Breast epithelium (tissue), 4 donors: ENCODE results near the gene TSPO. TPM values are rescaled to one million over a fixed set of nuclear protein-coding genes. Genes with fewer than 3 reads are reported as not detected.
"Not testable (repeated sequence)": the region's sequence is repeated elsewhere in the genome, so short reads cannot be mapped to it uniquely, and the experiment has no call there.

Source experiments
- DNase-seq, 2 donors: peaks; one replicate each; pipeline ENCODE4 v3.0.0-alpha.2; 2019; ENCODE audit warnings: low spot score in 2 of 2
- H3K27ac ChIP-seq, 2 donors: fragments of 200-600 bp; sonication (generic) in 1 of 2; one replicate each; pipeline ENCODE4 v1.5.1; 2016 to 2019; ENCODE audit warnings: mild to moderate bottlenecking in 1 of 2
- H3K27me3 ChIP-seq, 2 donors: fragments of 200-600 bp; sonication (generic) in 1 of 2; one replicate each; pipeline versions ENCODE4 v1.5.1 to v1.6.0; 2017 to 2019; ENCODE audit warnings: control low read depth in 1 of 2, mild to moderate bottlenecking in 1 of 2
- H3K36me3 ChIP-seq: fragments of 200-600 bp; one replicate; pipeline ENCODE4 v1.5.1; 2019
- H3K4me1 ChIP-seq, 2 donors: fragments of 200-600 bp; sonication (generic); one replicate each; pipeline ENCODE4 v1.5.1; 2016 to 2019; ENCODE audit warnings: control low read depth in 1 of 2
- H3K4me3 ChIP-seq, 3 donors: fragments of 200-600 bp; sonication (generic); 1 replicate in 2 of 3; 2 replicates in 1 of 3; pipeline ENCODE4 v1.5.1; 2016 to 2019; ENCODE audit warnings: mild to moderate bottlenecking in 3 of 3, moderate library complexity in 2 of 3
- H3K9me3 ChIP-seq, 2 donors: fragments of 200-600 bp; sonication (generic) in 1 of 2; one replicate each; pipeline ENCODE4 v1.5.1; 2016 to 2019; ENCODE audit warnings: control low read depth in 1 of 2
- POLR2A ChIP-seq: fragments of 450-650 bp; IDR thresholded peaks from one replicate; pipeline ENCODE4 v1.6.1; 2016; ENCODE audit warnings: antibody characterized with exemption, mild to moderate bottlenecking, moderate library complexity
- POLR2AphosphoS5 ChIP-seq, 3 donors: sonication (generic); formaldehyde crosslinking; IDR thresholded peaks; one replicate each; pipeline ENCODE4 v1.6.1; 2017; ENCODE audit warnings: antibody characterized with exemption in 3 of 3
- intact Hi-C: fragments of 100-400 bp; cut with DNase I; formaldehyde crosslinking; loops from one replicate; pipeline ENCODE4 v1.15.1; 2023; ENCODE audit warnings: low total_unique reads
- total RNA-seq, 3 donors: library from RNA; depleted of rRNA; stranded (reverse); fragments of >200 nt; gene quantifications; one replicate each; pipeline ENCODE4 v1.1.0, GENCODE V29; 2016
- TF ChIP-seq, protein P1 (sequence below), 3 donors: fragments of 450-650 bp; IDR thresholded peaks; one replicate each; pipeline ENCODE4 v1.5.1; 2016 to 2017; ENCODE audit warnings: antibody characterized with exemption in 3 of 3, mild to moderate bottlenecking in 3 of 3, moderate library complexity in 3 of 3

The TSPO gene
- total RNA-seq, 3 donors from 2014 or later = 250 to 468 (median 284) TPM

DNA sequence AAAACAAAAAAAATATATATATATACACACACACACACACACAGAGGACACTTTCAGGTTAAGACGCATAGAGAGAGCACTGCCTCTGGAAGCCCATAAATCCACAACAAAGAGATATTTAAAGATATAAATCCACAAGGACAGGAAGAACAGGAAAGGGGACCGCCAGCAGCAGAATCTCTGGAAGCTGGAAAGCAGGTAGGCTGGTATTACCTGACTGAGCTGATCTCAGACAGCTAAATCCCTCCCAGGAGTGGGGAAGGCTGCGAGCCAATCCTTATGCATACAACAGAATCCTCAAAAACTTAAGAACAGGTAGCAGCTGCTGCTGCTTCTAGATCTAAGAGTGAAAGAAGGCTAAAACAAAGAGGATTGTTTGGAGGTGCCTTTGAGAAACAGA lies 6.4 kb upstream of the TSPO start:
- Histone ChIP-seq H3K27ac (peak overlapping the region; percentile 54 to 58), H3K9me3 (no peaks in the 10 kb centered on the region), H3K27me3 (no peaks in the 10 kb centered on the region), H3K4me3 (no peak overlapping the region), H3K4me1 (peaks cover 0 to 8% of the 10 kb centered on the region in 2 donors), H3K36me3 (no peaks in the 10 kb centered on the region)
- TF ChIP-seq, protein P1, sequence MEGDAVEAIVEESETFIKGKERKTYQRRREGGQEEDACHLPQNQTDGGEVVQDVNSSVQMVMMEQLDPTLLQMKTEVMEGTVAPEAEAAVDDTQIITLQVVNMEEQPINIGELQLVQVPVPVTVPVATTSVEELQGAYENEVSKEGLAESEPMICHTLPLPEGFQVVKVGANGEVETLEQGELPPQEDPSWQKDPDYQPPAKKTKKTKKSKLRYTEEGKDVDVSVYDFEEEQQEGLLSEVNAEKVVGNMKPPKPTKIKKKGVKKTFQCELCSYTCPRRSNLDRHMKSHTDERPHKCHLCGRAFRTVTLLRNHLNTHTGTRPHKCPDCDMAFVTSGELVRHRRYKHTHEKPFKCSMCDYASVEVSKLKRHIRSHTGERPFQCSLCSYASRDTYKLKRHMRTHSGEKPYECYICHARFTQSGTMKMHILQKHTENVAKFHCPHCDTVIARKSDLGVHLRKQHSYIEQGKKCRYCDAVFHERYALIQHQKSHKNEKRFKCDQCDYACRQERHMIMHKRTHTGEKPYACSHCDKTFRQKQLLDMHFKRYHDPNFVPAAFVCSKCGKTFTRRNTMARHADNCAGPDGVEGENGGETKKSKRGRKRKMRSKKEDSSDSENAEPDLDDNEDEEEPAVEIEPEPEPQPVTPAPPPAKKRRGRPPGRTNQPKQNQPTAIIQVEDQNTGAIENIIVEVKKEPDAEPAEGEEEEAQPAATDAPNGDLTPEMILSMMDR (IDR thresholded peaks at IDR 0.05) = no peak
- TF ChIP-seq POLR2AphosphoS5 (IDR thresholded peaks at IDR 0.05) = peak in 1 of 3 donors; percentile 20
- DNase-seq = peak; percentile 51 to 70
- intact Hi-C loops = no loop called here

- H3K27me3 ChIP-seq, H3K36me3 ChIP-seq, H3K4me3 ChIP-seq, H3K4me1 ChIP-seq, H3K9me3 ChIP-seq, DNase-seq, intact Hi-C loops: not testable (repeated sequence)
- H3K27ac ChIP-seq = peak overlapping the region; percentile 54 to 58
Observed at GRCh38 chr22:43145371-43145770, 6.0 kb upstream of the TSPO start.

DNA sequence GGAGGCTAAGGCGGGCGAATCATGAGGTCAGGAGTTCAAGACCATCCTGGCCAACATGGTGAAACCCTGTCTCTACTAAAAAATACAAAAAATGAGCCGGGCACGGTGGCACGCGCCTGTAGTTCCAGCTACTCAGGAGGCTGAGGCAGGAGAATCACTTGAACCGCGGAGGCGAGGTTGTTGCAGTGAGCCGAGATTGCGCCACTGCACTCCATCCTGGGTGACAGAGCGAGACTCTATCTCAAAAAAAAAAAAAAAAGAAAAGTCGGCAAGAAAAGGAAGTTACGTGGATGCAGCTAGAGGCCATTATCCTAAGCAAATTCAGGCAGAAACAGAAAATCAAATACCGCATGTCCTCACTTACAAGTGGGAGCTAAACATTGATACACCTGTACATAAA lies 5.0 kb upstream of the TSPO start:
- H3K9me3 ChIP-seq, DNase-seq, H3K36me3 ChIP-seq, H3K4me3 ChIP-seq, H3K27ac ChIP-seq, H3K4me1 ChIP-seq, intact Hi-C loops, H3K27me3 ChIP-seq: not testable (repeated sequence)

- no peaks in the 10 kb centered on the region for H3K36me3 ChIP-seq
- H3K27ac ChIP-seq = no peak overlapping the region
- no peaks in the 10 kb centered on the region for H3K4me1 ChIP-seq
- TF ChIP-seq, protein P1 (IDR thresholded peaks at IDR 0.05) = no peak
- TF ChIP-seq POLR2A = no peak
- no peak for TF ChIP-seq POLR2AphosphoS5 (IDR thresholded peaks at IDR 0.05)
- H3K27me3 ChIP-seq = no peaks in the 10 kb centered on the region
- H3K9me3 ChIP-seq = no peaks in the 10 kb centered on the region
- no peak for DNase-seq
- no peak overlapping the region for H3K4me3 ChIP-seq
- intact Hi-C loops = no loop called here
Observed at GRCh38 chr22:43147821-43148220, 3.5 kb upstream of the TSPO start.

- intact Hi-C loops = no loop called here
- no peak for DNase-seq
Observed at GRCh38 chr22:43148581-43148980, 2.8 kb upstream of the TSPO start.

GRCh38 chr22:43150731-43151206 lies 590 bp upstream of the TSPO start:
- TF ChIP-seq, protein P1 (IDR thresholded peaks at IDR 0.05) = no peak
- TF ChIP-seq POLR2A (no peak), POLR2AphosphoS5 (IDR thresholded peaks at IDR 0.05) (no peak)
- no peak for DNase-seq
- Histone ChIP-seq H3K36me3 (no peaks in the 10 kb centered on the region), H3K4me1 (no peaks in the 10 kb centered on the region), H3K9me3 (no peaks in the 10 kb centered on the region), H3K27me3 (no peaks in the 10 kb centered on the region), H3K4me3 (peak overlapping the region; percentile 88 to 93 (median 89)), H3K27ac (peak overlapping the region; percentile 80 to 93)
- intact Hi-C loops = loop anchor here (10.0 kb wide), 1 partner anchor 1214 kb away; no protein-coding TSS in a partner anchor

More at GRCh38 chr22:43148581-43148980, 2.8 kb upstream of the TSPO start:
- Histone ChIP-seq H3K9me3 (no peaks in the 10 kb centered on the region), H3K27ac (no peak overlapping the region), H3K4me1 (no peaks in the 10 kb centered on the region), H3K27me3 (no peaks in the 10 kb centered on the region), H3K36me3 (no peaks in the 10 kb centered on the region), H3K4me3 (no peak overlapping the region)
- TF ChIP-seq, protein P1 (IDR thresholded peaks at IDR 0.05) = no peak
- TF ChIP-seq POLR2AphosphoS5 (IDR thresholded peaks at IDR 0.05) = no peak
- TF ChIP-seq POLR2A = no peak
